Amniotic stem cell (primary cell): Measurements from ENCODE around the gene GAS2L3.
"Not testable (repeated sequence)": the region's sequence is repeated elsewhere in the genome, so short reads cannot be mapped to it uniquely, and the experiment has no call there.

Source experiments
- DNase-seq: peaks from one replicate; lab custom pipeline; 2025; lab: John Stamatoyannopoulos, UW

Gene GAS2L3

DNA sequence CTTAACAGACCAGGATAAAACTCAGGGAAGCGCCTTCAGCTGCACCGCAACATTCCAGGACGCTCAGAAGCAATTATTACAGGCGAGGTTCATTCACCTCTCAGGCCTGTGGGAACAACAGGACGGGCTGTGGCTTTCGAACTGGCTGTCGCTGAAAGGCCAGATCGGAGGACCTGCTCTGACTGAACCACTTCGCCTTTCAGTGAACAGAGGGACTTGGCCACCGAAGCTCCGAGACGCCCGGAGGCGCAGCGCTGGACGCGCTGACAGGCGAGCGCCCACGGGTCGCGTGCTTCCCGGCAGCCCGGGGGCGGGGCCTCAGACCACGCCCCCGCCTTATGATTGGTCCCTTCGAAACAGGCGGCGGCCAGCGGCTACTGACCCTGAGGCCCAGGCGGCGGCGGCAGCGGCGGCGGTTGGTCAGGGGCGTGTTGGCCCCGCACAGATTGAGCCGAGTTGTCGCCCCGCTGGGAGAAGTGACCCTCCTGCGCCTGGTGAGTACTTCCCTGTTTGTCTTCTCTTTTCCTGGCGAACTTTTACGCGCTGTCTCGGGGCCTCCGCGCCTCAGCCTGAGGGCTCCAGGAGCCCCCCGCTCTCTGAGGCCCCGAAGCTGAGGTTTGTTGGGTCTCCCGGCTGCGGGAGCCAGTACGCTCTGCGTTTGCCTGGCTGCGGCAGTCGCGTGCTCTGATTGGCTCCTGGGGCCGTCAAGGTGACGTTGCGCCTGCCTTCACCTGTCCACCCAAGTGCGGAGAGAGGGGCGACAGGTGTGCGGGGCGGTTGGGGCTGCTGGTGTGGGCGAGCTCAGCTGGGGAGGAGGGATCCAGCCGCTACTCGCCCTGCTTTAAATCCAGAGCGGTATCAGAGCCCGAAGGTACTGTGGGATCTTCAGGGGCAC lies at the start of gene GAS2L3:
Gene GAS2L3 (plus strand): TSS at position 393 of the 895 bp plus-strand sequence. CDS start 21,221 bp downstream, outside the sequence.
- peak; percentile 74 for DNase-seq

DNA sequence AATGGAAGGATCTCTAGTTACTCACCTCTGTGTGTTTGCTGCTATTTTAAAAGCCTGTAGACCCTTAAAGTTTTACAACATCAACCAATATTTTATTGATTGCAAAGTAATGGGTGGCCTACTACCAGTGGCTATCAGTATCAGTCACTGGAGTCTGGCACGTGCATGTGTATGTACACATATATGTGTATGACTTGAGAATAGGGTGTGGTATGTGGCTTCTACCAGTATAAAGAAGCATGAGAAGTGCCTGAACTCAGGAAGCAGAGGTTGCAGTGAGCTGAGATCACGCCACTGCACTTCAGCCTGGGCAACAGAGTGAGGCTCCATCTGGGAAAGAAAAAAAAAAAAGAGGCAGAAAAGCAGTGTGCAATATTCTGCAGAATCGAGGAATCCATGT lies 45.5 kb upstream of the GAS2L3 start:
- no peak for DNase-seq

DNA sequence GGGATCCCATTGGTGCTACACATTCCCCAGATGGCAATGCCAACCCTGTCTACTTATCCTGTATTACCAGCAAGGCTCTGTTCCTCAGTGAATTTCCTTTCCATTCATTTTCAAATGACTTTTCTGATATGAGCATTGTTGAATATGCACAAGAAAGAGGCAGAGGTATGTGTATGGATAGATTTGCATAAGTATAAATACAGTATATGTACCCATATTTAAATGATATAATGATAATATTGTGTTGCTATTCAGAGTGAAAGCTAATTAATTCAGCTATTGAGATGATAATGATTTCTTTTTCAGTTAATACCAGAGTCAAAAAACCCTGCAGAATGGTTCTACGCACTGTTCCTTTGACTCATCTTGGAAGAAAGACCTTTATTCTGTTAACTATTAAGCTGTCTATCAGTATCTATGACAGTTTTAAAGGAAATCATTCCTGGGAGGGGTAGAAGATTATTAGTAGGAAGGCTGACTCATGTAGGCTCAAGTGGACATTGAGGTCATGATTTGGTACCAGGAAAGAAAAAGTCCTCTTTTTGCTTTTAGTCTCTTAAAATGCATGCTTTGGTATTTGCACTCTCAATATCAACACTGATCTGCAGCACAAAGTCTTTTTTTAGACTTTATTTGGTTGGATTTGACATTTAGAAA lies 44.9 kb upstream of the GAS2L3 start:
- no peak for DNase-seq

DNA sequence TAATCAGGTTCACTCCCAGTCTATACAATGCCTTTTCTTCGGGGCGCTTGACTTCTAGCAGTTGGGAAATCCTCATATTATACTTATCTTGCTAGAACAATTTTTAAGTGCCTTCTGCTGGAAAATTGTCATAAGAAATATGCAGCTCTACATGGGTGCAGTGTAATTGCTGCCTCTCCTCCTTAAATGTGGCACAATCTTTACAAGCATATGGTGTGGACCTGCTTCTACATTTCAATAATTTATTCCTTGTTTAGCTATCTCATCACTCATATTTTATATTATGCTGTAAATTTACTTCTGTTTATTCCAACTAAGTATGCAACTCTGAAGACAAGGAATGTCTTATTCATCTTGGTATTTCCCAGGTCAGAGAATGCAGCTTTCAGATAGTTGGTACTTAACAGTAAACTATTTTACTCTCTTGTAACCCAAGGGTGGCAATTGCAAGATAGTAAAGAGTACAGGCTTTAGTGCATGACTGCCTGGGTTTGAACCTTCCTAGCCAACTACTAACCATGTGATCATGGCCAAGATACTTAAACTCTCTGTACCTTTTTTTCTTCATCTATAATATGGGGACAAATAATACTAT lies 43.6 kb upstream of the GAS2L3 start:
- no peak for DNase-seq

DNA sequence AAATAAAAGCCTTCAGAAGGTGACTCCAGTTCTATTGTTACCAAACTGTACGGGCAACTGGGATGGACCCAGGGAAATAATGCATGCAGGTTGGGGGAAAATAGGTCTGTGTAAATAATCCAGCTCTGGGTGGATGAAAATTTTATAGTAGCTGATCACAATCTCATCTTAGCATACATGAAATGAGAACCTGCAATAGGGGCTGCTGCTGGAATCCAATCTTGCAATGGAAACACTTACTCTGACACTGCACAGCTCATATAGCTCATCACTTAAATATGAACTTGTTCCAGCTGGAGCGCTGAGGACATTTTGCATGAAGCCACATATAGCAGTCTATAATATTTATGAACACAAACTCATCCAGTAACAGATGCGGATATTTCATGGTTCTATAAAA lies 40.1 kb upstream of the GAS2L3 start:
- DNase-seq: no peak

DNA sequence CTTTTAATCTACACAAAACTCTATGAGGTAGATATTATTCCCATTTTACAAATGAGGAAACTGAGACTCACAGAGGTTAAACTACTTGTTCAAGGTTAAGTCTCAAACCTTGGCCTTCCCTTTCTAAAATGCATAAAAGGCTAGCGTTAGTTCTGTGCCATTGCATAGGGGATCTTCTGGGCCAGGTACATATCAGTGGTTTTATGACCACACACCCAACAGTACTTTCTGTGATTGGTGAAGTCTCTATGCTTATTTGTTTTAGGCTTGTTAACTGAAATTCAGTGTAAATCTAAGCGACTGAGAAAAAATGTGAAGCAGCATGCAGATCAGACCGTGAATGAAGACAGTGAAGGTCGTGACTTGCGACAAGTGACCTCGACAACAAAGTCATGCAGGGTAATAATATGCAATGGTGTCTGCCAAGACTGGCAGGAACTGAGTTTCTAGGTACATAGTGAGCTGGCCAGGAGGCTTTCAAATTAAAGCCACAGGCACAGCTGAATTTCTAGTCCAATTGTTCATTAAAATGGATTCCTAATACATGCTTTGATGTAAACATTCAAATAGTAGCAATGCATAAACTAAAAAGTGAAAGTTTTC lies 38.8 kb upstream of the GAS2L3 start:
- no peak for DNase-seq

DNA sequence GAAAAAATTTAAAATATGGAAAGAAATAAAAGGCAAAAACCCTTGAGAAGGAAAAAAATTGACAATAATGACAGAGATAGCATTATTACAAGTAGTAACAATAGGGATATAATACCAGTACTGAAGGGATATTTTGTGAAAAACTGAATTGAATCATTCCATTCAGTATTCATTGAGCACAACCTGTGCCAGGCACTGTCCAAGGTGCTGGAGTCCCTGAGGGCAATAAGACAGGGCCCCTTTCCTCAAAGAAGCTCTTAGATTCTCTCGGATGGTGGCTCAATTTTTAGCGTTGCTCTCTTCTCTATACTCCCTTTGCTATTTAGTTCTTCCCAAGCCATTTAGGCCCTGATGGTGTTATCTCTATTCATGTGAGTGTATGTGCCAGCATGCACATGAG lies 34.3 kb upstream of the GAS2L3 start:
- DNase-seq: no peak

DNA sequence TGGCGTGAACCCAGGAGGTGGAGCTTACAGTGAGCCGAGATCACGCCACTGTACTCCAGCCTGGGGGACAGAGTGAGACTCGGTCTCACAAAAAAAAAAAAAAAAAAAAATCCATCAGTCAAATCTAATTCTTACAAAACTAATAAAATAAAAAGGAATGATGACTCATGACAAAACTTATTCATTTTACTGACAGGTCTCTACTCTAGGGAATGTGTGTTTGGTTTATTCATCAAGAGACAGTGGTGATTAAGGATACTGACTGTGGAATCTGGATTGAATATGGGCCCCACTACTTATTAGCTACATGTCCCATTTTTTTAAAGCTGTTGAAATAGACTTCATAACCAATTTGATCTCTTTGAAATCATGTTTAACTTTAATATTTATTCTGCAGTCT lies 29.3 kb upstream of the GAS2L3 start:
- DNase-seq: no peak

DNA sequence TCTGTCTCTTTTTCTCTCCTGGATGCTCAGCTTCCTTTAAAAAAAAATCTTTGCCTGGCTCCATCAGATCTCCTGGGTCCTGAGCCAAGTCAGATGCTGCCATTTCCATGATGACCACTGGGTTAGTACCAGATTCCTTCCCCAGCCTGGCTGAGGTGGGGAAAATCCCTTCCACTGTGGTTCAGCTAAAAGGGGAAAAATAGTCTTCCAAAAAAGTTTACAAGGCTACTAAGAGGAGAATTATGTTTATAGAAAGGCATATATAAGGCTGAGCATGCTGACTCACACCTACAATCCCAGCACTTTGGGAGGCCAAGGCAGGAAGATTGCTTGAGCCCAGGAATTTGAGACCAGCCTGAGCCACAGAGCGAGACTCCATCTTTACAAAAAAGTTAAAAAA lies 28.4 kb upstream of the GAS2L3 start:
- no peak for DNase-seq

DNA sequence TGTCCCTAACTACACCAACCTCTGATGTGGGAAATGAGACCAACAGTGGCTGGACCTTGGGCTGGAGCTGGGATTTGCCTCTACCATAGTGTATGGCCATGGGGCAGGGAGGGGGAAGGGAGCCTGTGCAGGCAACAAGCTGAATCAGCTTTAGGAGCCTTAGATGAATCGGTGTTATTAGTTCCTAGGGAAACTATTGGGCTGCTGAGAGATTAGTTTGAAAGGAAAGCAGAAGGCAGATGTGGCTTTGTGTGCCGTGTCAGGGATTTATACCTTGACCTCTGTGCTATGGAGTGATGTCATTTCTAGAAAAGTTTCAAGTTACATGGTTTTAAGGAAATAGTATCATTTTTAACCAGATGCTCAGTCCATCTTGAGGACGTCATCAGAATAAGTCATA lies 19.5 kb upstream of the GAS2L3 start:
- DNase-seq: no peak

DNA sequence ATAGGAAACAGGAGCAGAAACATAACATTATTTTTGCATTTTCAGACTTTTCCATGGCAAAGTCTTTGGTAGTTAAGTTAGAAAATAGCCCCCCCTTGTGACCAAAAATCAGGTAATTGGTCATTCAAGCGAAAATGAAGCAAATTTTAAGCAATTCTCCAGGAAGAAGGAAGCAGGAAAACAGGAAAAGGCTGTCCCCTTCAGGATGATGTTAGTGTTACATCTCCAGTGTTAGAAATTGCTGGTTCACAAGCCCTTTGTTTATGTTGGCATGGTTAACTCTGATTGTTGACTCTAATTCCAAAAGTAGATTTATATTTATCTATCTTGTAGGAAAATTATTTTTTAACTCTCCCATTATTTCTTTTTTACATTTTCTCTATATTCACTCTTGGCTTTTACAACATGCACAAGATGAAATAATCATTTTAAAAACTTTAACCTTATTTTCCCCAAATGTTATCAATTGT lies 18.8 kb upstream of the GAS2L3 start:
- peak; percentile 74 for DNase-seq

DNA sequence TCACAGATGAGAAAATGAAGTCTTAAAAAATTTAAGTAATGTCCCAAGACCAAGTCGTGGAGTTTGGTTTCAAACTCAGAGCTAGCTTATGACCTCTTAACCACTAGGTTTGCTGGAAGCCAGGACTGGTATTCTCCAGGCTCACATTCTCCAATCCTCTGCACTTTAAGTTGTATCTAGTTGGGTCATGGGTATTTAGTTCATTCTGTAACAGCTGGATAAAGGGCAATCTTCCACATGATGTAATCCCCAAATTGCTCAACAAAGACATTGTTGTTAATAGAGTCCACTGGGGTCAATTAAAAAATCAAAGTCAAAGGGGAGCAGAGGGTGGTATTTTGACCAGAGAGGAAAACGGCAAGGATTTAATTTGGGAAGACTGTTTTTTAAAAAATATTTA lies 17.8 kb upstream of the GAS2L3 start:
- DNase-seq: no peak

DNA sequence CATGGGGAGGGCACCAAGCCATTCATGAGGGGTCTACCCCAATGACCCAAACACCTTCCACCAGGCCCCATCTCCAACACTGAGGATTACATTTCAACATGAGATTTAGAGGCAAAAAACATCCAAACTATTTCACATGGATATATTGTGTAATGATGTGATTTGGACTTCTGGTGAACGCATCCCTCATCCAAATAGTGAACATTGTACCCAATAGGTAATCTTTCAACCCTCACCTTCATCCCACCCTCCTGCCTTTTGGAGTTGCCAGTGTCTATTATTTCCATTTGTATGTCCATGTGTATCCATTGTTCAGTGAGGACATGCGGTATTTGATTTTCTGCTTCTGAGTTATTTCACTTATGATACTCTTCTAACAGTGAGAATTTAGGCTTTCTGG lies 16.1 kb upstream of the GAS2L3 start:
- no peak for DNase-seq

DNA sequence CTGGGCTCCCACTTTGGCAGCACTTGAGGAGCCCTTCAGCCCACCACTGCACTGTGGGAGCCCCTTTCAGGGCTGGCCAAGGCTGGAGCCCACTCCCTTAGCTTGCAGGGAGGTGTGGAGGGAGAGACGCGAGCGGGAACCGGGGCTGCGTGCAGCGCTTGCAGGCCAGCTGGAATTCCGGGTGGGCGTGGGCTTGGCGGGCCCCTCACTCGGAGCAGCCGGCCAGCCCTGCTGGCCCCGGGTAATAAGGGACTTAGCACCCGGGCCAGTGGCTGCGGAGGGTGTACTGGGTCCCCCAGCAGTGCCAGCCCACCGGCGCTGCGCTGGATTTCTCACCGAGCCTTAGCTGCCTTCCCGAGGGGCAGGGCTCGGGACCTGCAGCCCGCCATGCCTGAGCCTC lies 14.2 kb upstream of the GAS2L3 start:
- DNase-seq: not testable (repeated sequence)

DNA sequence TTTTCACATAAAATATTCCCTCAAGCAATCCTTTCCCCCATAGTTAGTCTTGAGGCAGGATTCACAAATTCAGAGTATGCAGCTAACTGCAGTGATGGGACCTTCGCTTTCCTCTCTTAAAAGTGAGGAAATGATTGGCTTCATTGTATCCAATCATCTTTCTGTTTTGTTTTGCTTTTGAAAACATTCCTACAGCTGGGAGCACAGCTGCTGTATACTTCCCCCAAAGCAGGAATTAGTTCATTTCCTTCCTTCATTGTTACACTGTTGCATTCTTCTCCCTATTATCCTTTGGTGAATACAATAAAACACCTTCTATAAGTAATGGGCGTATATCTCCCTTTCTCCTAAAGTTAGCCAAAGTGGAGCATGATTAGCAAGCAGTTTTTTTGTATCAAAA lies 9.4 kb upstream of the GAS2L3 start:
- DNase-seq: no peak

DNA sequence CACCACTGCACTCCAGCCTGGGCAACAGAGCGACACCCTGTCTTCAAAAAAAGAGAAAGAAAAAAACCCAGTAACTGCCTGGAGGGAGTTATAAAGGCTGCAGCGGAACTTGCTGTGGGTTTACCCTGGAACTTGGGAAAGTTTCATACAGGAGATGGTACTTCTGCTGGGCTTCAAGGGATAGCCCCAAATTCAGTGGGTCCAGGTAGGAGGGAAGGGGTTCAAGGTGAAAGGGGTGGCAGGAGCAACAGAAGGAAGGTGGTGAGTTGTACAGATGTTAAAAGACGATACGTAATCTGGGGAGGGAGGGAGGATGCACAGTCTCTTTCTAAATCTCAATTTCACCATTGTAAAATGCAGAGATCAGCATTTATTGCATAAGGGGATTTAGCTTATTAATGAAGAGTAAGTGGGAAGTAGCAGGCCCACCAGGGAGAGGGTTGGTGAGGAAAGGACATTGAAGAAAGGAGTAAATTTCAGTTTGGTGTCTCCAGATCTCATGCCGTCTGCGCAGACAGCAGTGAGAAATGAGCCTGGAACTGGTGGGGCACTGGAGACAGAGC lies 8.5 kb upstream of the GAS2L3 start:
- DNase-seq: no peak

DNA sequence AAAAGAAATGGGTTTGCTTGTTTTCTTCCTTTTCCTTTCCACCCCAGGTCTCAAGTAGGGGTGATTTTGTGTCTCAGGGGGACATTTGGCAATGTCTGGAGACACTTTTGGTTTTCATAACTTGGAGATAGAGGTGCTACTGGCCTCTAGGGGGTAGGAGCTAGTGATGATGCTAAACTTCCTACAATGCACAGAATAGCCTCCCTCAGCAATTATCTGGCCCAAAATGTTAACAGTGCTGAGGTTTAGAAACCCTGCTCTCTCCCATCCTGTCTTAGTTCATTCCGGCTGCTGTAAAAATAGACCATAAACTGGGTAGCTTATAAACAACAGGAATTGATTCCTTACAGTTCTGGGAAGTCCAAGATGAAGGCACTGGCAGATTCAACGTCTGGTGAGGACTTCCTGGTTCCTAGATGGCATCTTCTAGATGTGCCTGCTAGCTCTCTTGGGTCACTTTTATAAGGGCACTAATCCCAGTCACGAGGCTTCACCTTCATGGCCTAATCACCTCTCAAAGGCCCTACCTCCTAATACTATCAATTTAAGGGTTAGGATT lies 7.4 kb upstream of the GAS2L3 start:
- DNase-seq: no peak

DNA sequence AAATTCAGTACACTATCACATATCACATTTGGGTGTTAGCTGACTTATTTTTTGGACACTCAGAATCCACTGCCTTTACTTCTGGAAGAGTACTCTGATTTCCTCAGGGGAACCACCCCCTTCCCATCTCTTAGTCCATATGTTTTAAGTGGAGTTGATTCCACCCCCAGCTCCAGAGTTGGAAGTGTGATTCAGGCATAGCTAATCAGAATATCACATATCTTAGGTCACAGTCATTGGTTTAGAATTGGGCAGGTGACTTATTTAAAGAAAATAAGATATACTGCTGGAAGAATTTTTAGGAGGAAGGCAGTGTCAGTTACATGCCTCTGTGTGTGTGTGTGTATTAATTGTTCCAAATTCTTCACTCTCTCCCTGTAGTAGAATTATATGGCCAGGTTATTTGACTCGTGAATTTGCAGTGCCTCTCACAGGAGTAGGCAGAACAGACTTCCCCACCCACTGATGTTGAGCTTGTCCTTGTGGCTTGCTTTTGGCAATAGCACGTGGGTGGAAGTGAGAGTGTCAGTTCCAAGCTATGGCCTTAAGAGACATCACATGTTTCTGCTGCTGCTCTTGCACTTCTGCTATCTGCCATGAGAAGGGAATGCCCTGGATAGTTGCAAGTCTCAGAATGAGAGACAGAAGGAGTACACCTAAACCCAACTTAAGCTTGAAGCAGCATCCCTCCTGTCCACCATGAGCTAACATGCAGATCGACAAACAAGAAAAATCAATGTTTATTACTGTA lies 6.4 kb upstream of the GAS2L3 start:
- no peak for DNase-seq

DNA sequence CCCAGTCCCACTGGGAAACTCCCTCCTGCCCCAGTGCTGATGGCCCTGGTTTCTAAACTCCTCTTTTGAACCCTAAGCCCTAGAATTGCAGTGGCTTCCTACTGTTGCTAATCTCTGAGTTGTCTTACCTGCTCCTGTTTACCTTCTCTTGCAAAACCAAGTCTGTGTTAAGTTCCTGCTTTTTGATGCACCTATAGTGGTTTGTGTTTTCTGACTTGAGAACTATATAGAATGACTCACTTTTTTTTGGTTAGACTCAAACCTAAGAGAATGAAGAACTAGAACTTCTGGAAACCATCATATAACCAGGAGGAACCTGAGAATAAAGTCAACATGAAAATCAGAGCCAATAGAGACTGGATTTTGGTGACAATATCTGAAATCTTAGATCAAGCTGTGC lies 5.5 kb upstream of the GAS2L3 start:
- DNase-seq: no peak

DNA sequence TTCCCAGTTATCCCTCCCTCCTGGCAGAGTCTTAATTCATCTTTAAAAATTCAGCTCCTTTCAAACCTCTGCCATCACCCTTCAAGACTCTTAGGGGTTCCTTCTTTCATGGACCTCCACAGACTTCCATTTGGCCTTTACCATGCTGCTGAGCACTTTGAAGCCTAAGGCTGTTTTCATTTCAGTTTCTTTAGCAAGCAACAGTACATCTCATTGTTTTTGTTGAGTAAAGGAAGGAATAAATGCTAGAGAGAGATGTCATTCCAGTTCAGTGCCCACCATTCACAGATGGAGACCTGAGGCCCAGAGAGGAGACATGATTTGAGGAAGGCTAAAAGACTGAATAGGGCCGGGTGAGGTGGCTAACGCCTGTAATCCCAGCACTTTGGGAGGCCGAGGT lies 1.3 kb upstream of the GAS2L3 start:
- no peak for DNase-seq
